Osteoblast (primary cell): Measurements from ENCODE around the gene PRR5. TPM values are rescaled to one million over a fixed set of nuclear protein-coding genes. Genes with fewer than 3 reads are reported as not detected.
A peak's percentile ranks its signal among the peaks of the same experiment; 100 is the strongest.

Experiments
- DNase-seq: peaks from one replicate; pipeline ENCODE4 v3.0.0; 2011; ENCODE audit warnings: low spot score, mixed read lengths; ENCODE audit not compliant: insufficient read length; ENCODE audit errors: missing footprints
- H2AFZ ChIP-seq: 2 replicates; pipeline ENCODE4 v1.6.0; 2011; ENCODE audit warnings: mild to moderate bottlenecking, low read length
- H3K27ac ChIP-seq: 2 replicates; pipeline ENCODE4 v1.5.1; 2011; ENCODE audit warnings: mild to moderate bottlenecking, low read depth, low read length, moderate library complexity
- H3K27me3 ChIP-seq: 2 replicates; pipeline ENCODE4 v1.6.0; 2012; ENCODE audit warnings: mild to moderate bottlenecking, control low read depth, inconsistent platforms, low read length, moderate library complexity; ENCODE audit not compliant: insufficient read depth
- H3K36me3 ChIP-seq: 2 replicates; pipeline ENCODE4 v1.5.1; 2011; ENCODE audit warnings: mild to moderate bottlenecking, low read length, control low read depth, moderate library complexity; ENCODE audit not compliant: insufficient read depth
- H3K4me1 ChIP-seq: 2 replicates; pipeline ENCODE4 v1.5.1; 2011; ENCODE audit warnings: mild to moderate bottlenecking, low read length, control low read depth, moderate library complexity; ENCODE audit not compliant: insufficient read depth
- H3K4me2 ChIP-seq: 2 replicates; pipeline ENCODE4 v1.6.0; 2011; ENCODE audit warnings: mild to moderate bottlenecking, low read length; ENCODE audit not compliant: insufficient read depth
- H3K4me3 ChIP-seq: fragments of 200-600 bp; sonication (generic); 3 replicates; pipeline ENCODE4 v1.5.1; 2012; ENCODE audit warnings: mild to moderate bottlenecking, low read length, inconsistent platforms; ENCODE audit not compliant: insufficient read depth
- H3K79me2 ChIP-seq: 2 replicates; pipeline ENCODE4 v1.6.0; 2012; ENCODE audit warnings: mild to moderate bottlenecking, low read length, control low read depth, inconsistent platforms; ENCODE audit not compliant: insufficient read depth
- H3K9me3 ChIP-seq: 2 replicates; pipeline ENCODE4 v1.5.1; 2011; ENCODE audit warnings: low read depth, low read length, control low read depth
- H4K20me1 ChIP-seq: 2 replicates; pipeline ENCODE4 v1.6.0; 2012; ENCODE audit warnings: mild to moderate bottlenecking, low read length, control low read depth; ENCODE audit not compliant: insufficient read depth
- CTCF ChIP-seq: IDR thresholded peaks from 2 replicates; pipeline ENCODE4 v1.5.1; 2011; ENCODE audit warnings: mild to moderate bottlenecking, low read depth, low read length, moderate library complexity; ENCODE audit errors: extremely low read depth
- total RNA-seq: library from RNA; depleted of rRNA; stranded (reverse); fragments of >200 nt; gene quantifications from 2 replicates; pipeline ENCODE4 v1.2.3, GENCODE V29; 2012

PRR5 gene
- total RNA-seq, 1 donor, result 14.8 TPM

DNA sequence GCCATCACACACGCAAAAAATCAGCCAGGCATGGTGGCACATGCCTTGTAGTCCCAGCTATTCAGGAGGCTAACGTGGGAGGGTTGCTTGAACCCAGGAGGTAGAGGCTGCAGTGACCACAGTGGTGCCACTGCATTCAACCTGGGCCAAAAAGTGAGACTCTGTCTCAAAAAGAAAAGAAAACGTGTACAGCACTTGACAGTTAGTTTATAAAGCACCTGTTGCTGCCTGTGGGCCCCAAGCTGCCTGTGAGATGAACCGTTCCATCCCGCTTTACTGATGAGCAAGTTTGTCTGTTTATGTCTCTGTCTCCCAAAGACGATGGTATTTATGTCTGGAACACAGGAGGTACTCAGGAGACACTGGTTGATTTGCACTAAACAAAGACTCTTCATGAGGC is 1.5 kb upstream of the PRR5 start:
- peaks cover 11% of the 10 kb centered on the region for H4K20me1 ChIP-seq
- H3K9me3 ChIP-seq, result no peaks in the 10 kb centered on the region
- H2AFZ ChIP-seq, result no peak overlapping the region
- H3K27ac ChIP-seq, result no peak overlapping the region
- H3K4me3 ChIP-seq, result no peak overlapping the region
- peaks cover 29% of the 10 kb centered on the region for H3K4me1 ChIP-seq
- peaks cover 15% of the 10 kb centered on the region for H3K79me2 ChIP-seq
- H3K4me2 ChIP-seq, result no peak overlapping the region
- DNase-seq, result peak; percentile 6
- no peak for TF ChIP-seq CTCF
- H3K36me3 ChIP-seq, result no peaks in the 10 kb centered on the region
- no peaks in the 10 kb centered on the region for H3K27me3 ChIP-seq

- no peaks in the 10 kb centered on the region for H3K27me3 ChIP-seq
- H3K9me3 ChIP-seq, result no peaks in the 10 kb centered on the region
- DNase-seq, result no peak
- peak overlapping the region; percentile 60 for H3K4me2 ChIP-seq
- peak overlapping the region; percentile 56 for H2AFZ ChIP-seq
- no peaks in the 10 kb centered on the region for H3K36me3 ChIP-seq
- H3K4me3 ChIP-seq, result peak overlapping the region; percentile 37
- H3K4me1 ChIP-seq, result peaks cover 33% of the 10 kb centered on the region
- peaks cover 11% of the 10 kb centered on the region for H4K20me1 ChIP-seq
- peaks cover 17% of the 10 kb centered on the region for H3K79me2 ChIP-seq
- no peak for TF ChIP-seq CTCF
- peak overlapping the region; percentile 71 for H3K27ac ChIP-seq
Observed at GRCh38 chr22:44701187-44701790, 715 bp upstream of the PRR5 start.

DNA sequence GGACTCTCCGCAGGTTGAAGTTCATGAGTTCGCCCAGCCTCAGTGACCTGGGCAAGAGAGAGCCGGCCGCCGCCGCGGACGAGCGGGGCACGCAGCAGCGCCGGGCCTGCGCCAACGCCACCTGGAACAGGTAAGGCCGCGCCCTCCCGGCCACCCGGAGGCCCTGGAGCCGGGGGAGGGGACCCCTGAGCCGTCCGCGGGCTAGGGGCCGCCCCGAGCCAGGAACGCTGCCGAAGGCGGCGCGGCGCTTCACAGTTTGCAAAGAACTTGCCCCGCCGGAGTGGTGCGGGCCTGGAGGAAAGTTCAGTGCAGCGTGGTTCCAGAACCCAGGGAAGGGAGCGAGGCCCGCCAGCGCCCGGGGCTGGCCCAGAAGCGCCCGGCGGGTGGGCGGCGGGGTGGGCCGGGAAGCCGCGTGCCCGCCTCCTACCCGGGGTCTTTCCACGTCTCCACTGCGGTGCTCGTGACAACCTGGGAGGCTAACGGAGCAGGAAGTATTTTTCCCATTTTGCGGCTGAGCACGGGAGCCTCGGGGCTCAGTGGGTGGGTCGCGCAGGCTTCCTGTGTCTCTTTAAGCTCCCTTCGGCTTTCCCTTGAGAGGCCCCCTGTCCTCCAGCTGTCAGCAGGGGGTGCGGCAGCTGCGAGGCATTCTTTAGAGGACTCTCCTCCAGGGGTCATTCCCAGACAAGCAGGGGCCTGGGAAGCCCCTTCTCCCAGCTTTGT is 635 bp downstream of the PRR5 start:
- Histone ChIP-seq H3K4me1 (peaks cover 36% of the 10 kb centered on the region), H3K4me3 (peak overlapping the region; percentile 79), H2AFZ (peak overlapping the region; percentile 70), H3K79me2 (peaks cover 27% of the 10 kb centered on the region), H4K20me1 (peaks cover 11% of the 10 kb centered on the region), H3K36me3 (no peaks in the 10 kb centered on the region), H3K27ac (peak overlapping the region; percentile 28), H3K4me2 (peak overlapping the region; percentile 87), H3K9me3 (no peaks in the 10 kb centered on the region), H3K27me3 (no peaks in the 10 kb centered on the region)
- peak; percentile 9 for TF ChIP-seq CTCF
- DNase-seq, result peak; percentile 89

DNA sequence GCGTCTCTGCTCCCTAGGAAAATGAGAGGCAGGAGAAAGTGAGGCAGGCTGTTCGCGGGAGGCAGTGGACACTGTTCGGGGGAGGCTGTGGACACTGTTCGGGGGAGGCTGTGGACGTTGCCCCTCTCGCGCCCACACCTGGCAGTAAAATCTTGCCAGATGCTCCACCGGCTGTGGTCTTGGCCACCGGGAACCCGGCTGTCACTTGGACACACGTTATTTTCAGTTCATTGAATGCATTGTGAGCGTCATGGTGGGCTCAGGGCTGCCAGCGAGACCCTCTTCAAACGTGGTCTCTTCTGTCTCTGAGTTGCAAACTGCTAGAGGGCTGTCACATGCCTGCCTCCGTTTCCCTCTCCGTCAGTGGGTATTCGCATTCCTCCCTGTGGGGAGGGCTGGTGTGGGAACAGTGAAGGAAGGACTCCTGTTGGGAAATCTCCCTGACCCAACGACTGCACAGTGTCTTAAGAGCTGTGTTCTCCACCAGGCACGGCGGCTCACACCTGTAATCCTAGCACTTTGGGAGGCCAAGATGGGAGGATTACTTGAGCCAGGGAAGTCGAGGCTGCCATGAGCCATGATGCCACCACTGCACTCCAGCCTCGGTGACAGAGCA is 1.4 kb downstream of the PRR5 start:
- H4K20me1 ChIP-seq, result peaks cover 16% of the 10 kb centered on the region
- peak overlapping the region; percentile 79 for H3K4me3 ChIP-seq
- peak; percentile 90 for DNase-seq
- H3K27me3 ChIP-seq, result no peaks in the 10 kb centered on the region
- H3K9me3 ChIP-seq, result no peaks in the 10 kb centered on the region
- H2AFZ ChIP-seq, result peak overlapping the region; percentile 70
- peak overlapping the region; percentile 23 for H3K27ac ChIP-seq
- H3K4me2 ChIP-seq, result peak overlapping the region; percentile 87
- H3K36me3 ChIP-seq, result no peaks in the 10 kb centered on the region
- peaks cover 35% of the 10 kb centered on the region for H3K4me1 ChIP-seq
- TF ChIP-seq CTCF, result no peak
- peaks cover 30% of the 10 kb centered on the region for H3K79me2 ChIP-seq
